AG04450 (cell line): ENCODE data around the gene IQGAP1. TPM values are rescaled to one million over a fixed set of nuclear protein-coding genes. Genes with fewer than 3 reads are reported as not detected.

Experiments
- CTCF ChIA-PET: fragments of 300-600, 350-600 bp; formaldehyde crosslinking; extraction: SDS; loops from one replicate; lab custom pipeline; 2022; ENCODE audit warnings: antibody characterized with exemption, inconsistent platforms; lab: Charles Lee
- POLR2A ChIA-PET: fragments of 350-600 bp; formaldehyde crosslinking; extraction: SDS; loops from one replicate; lab custom pipeline; 2021; ENCODE audit warnings: antibody characterized with exemption, inconsistent platforms; lab: Yijun Ruan, JAX
- DNase-seq: peaks from one replicate; pipeline ENCODE4 v3.0.0-alpha.2; 2011; ENCODE audit warnings: low read depth, low spot score
- H3K27ac ChIP-seq: one replicate; pipeline ENCODE4 v1.5.1; 2012; ENCODE audit warnings: low read depth, low read length, control low read depth
- H3K27me3 ChIP-seq: one replicate; pipeline ENCODE4 v1.6.0; 2012; ENCODE audit warnings: low read length; ENCODE audit not compliant: control insufficient read depth, insufficient read depth
- H3K4me3 ChIP-seq: 2 replicates; pipeline ENCODE4 v1.5.1; 2011; ENCODE audit warnings: mild to moderate bottlenecking, low read depth, low read length, control low read depth
- H3K9me3 ChIP-seq: 2 replicates; pipeline ENCODE4 v1.5.1; 2012; ENCODE audit warnings: low read length; ENCODE audit not compliant: control insufficient read depth, insufficient read depth
- polyA plus RNA-seq: library from polyadenylated mRNA; depleted of rRNA; stranded (reverse); fragments of >200 nt; gene quantifications from 2 replicates; pipeline ENCODE4 v1.2.3, GENCODE V29; 2011
- TF ChIP-seq, protein P1 (sequence below): IDR thresholded peaks from 2 replicates; pipeline ENCODE4 v1.5.1; 2011; ENCODE audit warnings: low read depth, low read length, control low read depth, inconsistent platforms

The IQGAP1 gene
- polyA plus RNA-seq, 1 experiment = 170 TPM

DNA sequence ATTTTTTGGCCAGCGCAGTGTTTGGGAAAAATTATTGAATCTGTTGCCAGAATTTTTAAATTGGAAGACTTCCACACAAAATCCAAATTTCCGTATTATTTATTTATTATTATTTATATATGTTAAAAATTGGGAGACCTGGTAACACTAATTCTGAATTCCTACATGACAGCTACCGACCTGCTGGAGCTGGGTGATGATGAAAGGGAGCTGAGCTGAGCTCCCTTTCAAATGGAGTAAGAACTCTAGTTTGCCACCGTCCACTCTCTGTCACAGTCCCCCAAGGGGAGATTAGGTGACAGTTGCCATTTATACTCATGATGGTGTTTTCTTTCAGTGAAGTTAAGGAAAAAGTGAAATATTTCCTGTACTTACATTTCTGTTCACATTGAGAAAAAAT is 143.1 kb downstream of the IQGAP1 start:
- peak overlapping the region; percentile 77 for H3K4me3 ChIP-seq
- ChIA-PET POLR2A (interaction anchor here (0.5 to 1.7 kb wide), 4 partner anchors 11 to 265 kb away, joined by 3 to 5 read pairs (median 4); partner anchors contain the start of gene NGRN), CTCF (interaction anchor here (0.8 to 2.0 kb wide), 3 partner anchors 49 to 211 kb away, joined by 3 to 8 read pairs (median 4); no protein-coding TSS in a partner anchor)
- no peak for DNase-seq
- no peaks in the 10 kb centered on the region; the same call in 1 of the 2 replicates for H3K9me3 ChIP-seq
- H3K27ac ChIP-seq = no peak overlapping the region
- TF ChIP-seq, protein P1, sequence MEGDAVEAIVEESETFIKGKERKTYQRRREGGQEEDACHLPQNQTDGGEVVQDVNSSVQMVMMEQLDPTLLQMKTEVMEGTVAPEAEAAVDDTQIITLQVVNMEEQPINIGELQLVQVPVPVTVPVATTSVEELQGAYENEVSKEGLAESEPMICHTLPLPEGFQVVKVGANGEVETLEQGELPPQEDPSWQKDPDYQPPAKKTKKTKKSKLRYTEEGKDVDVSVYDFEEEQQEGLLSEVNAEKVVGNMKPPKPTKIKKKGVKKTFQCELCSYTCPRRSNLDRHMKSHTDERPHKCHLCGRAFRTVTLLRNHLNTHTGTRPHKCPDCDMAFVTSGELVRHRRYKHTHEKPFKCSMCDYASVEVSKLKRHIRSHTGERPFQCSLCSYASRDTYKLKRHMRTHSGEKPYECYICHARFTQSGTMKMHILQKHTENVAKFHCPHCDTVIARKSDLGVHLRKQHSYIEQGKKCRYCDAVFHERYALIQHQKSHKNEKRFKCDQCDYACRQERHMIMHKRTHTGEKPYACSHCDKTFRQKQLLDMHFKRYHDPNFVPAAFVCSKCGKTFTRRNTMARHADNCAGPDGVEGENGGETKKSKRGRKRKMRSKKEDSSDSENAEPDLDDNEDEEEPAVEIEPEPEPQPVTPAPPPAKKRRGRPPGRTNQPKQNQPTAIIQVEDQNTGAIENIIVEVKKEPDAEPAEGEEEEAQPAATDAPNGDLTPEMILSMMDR = no peak
- H3K27me3 ChIP-seq = no peaks in the 10 kb centered on the region

DNA sequence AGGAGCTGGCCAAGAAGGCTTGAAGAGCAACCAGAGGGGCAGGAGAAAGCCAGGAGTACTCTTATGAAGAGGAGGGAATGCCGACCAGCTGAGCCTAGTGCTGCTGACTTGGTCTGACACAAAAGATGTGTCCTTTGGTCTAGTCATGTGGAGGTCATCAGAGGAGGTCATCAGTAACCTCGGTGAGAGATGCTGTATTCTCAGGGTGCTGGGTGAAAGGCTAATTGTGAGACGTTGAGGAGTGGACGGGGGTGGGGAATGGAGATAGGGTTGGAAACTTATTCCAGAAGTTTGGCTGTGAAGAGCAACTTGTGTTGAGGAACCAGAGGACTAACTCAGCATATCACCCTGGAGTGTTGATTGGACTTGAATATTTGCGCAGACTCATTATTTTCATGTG is 147.2 kb downstream of the IQGAP1 start:
- DNase-seq = no peak
- Histone ChIP-seq H3K27ac (no peak overlapping the region), H3K27me3 (no peaks in the 10 kb centered on the region), H3K9me3 (no peaks in the 10 kb centered on the region; the same call in 1 of the 2 replicates), H3K4me3 (no peak overlapping the region)
- CTCF ChIA-PET = interaction anchor here (3.0 kb wide), 1 partner anchor 215 kb away, joined by 14 read pairs; no protein-coding TSS in a partner anchor
- TF ChIP-seq, protein P1 = no peak
- POLR2A ChIA-PET = no interaction called here

DNA sequence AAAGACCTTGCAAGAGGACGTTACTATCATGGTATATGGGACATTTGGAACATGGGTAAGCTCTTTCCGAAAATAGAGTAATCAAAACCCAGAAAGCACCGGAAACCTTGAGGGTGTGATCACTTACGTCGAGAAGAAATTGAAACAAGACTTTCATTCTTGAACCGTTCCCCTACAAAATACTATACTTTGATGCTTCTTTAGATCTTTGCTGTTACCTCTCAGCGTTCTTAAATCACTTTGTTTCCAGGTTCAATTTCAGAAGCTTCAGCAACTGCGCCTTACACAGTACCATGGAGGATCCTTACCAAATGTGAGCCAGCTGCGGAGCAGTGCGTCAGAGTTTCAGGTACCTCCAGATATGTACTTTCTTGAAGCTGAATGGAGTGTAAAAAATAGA is 151.7 kb downstream of the IQGAP1 start:
- POLR2A ChIA-PET = no interaction called here
- TF ChIP-seq, protein P1 = no peak
- no peak overlapping the region for H3K4me3 ChIP-seq
- H3K9me3 ChIP-seq = no peaks in the 10 kb centered on the region
- CTCF ChIA-PET = interaction anchor here (1.4 kb wide), 2 partner anchors 220 to 346 kb away, joined by 3 to 4 read pairs; no protein-coding TSS in a partner anchor
- no peaks in the 10 kb centered on the region for H3K27me3 ChIP-seq
- DNase-seq = no peak
- H3K27ac ChIP-seq = no peak overlapping the region

DNA sequence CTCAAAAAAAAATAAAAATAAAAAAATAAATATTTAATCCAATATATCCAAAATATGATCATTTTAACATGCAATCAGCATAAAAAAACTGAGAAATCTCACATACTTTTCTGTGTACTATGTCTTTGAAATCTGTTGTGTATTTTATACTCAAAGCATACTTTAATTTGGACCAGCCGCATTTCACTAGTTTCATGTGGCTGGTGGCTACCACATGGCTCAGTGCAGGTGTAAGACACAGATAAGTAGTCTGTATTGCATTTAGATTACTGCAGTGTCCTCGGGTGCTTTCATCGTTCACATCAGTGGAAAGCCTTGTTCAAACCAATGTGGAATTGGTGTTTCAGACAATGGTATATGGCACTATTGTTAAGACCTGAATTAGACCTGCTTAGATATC is 152.7 kb downstream of the IQGAP1 start:
- TF ChIP-seq, protein P1 = no peak
- no peak overlapping the region for H3K27ac ChIP-seq
- ChIA-PET POLR2A (no interaction called here), CTCF (no interaction called here)
- no peaks in the 10 kb centered on the region for H3K27me3 ChIP-seq
- no peak for DNase-seq
- H3K4me3 ChIP-seq = no peak overlapping the region
- H3K9me3 ChIP-seq = no peaks in the 10 kb centered on the region

DNA sequence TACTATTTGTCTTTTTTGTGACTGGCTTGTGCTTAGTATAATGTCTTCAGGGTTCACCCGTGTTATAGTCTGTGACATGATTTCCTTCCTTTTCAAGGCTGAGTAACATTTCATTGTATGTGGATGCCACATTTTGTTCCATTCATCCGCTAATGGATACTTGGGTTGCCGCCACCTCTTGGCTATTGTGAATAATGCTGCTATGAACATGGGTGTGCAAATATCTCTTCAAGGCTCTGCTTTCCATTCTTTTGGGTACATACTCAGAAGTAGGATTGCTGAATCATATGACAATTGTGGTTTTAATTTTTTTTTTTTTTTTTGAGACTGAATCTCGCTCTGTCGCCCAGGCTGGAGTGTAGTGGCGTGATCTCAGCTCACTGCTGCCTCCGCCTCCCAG is 157.1 kb downstream of the IQGAP1 start:
- CTCF ChIA-PET = interaction anchor here (0.7 kb wide), 1 partner anchor 22 kb away, joined by 4 read pairs; no protein-coding TSS in a partner anchor

More for the DNA sequence above, 157.1 kb downstream of the IQGAP1 start:
- H3K4me3 ChIP-seq = no peak overlapping the region
- TF ChIP-seq, protein P1 = no peak
- H3K27me3 ChIP-seq = no peaks in the 10 kb centered on the region
- H3K9me3 ChIP-seq = no peaks in the 10 kb centered on the region
- POLR2A ChIA-PET = no interaction called here
- no peak overlapping the region for H3K27ac ChIP-seq
- no peak for DNase-seq
